ENCODE data around the gene ARHGAP4.

The ARHGAP4 gene

DNA sequence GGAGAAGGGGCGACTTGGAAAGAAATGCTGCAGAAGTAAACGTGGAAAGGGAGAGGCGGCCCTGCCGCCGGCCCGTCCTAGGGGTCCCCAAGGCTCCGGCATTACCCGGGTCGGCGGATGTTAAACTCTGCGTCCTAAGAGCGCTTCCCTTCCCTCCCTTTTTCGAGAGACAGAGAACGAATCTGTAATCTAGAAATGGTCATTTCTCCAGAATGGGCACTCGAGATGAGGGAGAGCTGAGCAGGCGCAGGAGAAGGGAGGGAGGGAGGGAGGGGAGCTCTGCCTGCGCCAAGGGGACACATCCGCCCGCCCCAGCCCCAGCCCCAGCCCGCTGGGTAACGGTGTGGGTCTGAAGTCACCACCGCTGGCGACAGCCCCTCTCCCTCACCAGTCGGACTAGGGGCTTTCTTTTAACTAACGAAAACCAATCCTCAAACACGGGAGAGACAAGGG is 43.9 kb upstream of the ARHGAP4 start:
- Histone ChIP-seq H3K36me3 (ENCODE audit: control insufficient read depth, insufficient read depth, low read length) (peaks cover 23% of the 10 kb centered on the region), H3K27ac (ENCODE audit: low read depth, low read length, severe bottlenecking) (peak overlapping the region; percentile 36), H3K4me1 (ENCODE audit: control insufficient read depth, insufficient read depth, low read length, poor library complexity, severe bottlenecking) (peaks cover 25% of the 10 kb centered on the region), H3K9me3 (ENCODE audit: control insufficient read depth, low read length) (no peaks in the 10 kb centered on the region), H3K4me3 (ENCODE audit: extremely low read depth, insufficient read depth, low read length, poor library complexity, severe bottlenecking) (peak overlapping the region; percentile 62)
- WGBS, 2 experiments (ENCODE audit: insufficient coverage in 2 of 2): 0 to 2% methylated on average over 1 to 10 of the region's 26 CpGs

DNA sequence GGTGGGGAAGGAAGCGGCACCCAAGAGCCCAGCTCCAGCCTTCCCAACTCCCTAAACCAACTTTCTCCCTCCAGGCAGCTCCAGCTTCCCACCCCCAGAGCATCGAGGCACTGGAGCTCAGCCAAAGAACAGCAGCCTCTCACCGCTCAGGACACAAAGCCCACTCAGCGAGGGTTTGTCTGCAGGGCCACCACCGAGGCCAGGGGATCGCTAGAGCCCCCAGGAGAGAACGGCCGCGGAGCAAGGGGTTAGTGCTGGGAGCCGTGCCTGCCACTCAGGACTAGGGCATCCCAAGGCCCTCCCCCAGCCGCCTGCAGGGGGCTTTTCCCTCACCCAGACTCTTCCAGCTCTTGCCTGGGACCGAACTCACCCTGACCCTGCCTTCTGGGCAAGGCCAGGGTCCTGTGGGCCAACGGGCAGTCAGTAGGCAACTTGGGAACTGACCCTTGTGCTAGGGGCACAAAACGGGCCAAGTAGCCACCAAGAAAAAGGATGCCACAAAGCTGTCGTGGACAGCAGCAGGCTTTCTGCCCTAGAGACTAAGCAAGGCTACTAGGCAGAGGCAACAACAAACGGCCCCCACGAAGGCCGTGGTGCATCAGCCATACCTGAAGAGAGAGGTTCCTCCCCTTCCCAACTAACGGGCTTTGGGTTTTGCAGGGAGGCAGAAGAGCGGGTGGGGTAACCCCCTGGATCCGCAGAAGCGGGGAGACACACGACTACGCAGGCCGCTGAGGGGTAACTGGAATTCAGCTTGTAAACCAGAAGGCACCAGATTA is 43.2 kb upstream of the ARHGAP4 start:
- H3K36me3 ChIP-seq (ENCODE audit: control insufficient read depth, insufficient read depth, low read length): peaks cover 27% of the 10 kb centered on the region
- 2 to 5% methylated on average over 4 to 12 of the region's 25 CpGs for WGBS, 2 experiments (ENCODE audit: insufficient coverage in 2 of 2)
- H3K27ac ChIP-seq (ENCODE audit: low read depth, low read length, severe bottlenecking): no peak overlapping the region
- peak overlapping the region; percentile 62 for H3K4me3 ChIP-seq (ENCODE audit: extremely low read depth, insufficient read depth, low read length, poor library complexity, severe bottlenecking)
- H3K4me1 ChIP-seq (ENCODE audit: control insufficient read depth, insufficient read depth, low read length, poor library complexity, severe bottlenecking): peaks cover 25% of the 10 kb centered on the region
- no peaks in the 10 kb centered on the region for H3K9me3 ChIP-seq (ENCODE audit: control insufficient read depth, low read length)

DNA sequence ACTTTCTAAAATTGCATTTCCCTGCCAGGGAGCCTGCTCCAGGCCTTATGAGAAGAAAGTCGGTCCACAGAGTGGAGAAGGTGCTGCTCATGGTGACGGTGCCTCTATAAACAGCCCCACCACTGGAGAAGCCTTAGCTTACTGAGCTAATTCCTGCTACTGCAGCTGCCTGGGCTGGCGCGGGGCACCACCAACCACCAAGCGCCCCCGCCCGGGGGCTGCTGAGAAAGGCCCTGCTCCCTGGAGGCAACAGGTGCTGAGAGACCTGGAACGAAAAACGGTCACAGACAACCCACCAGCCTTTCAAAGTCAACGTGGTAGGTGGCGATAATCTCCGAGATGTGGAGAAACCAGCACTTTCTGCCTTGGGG is 42.7 kb upstream of the ARHGAP4 start:
- H3K4me1 ChIP-seq (ENCODE audit: control insufficient read depth, insufficient read depth, low read length, poor library complexity, severe bottlenecking): peaks cover 25% of the 10 kb centered on the region
- no peaks in the 10 kb centered on the region for H3K9me3 ChIP-seq (ENCODE audit: control insufficient read depth, low read length)
- peaks cover 33% of the 10 kb centered on the region for H3K36me3 ChIP-seq (ENCODE audit: control insufficient read depth, insufficient read depth, low read length)
- H3K27ac ChIP-seq (ENCODE audit: low read depth, low read length, severe bottlenecking): no peak overlapping the region
- 11% methylated on average over 5 of the region's 12 CpGs; no CpG with 5 or more reads in 1 of the 2 experiments for WGBS, 2 experiments (ENCODE audit: insufficient coverage in 2 of 2)
- peak overlapping the region; percentile 62 for H3K4me3 ChIP-seq (ENCODE audit: extremely low read depth, insufficient read depth, low read length, poor library complexity, severe bottlenecking)

- no peaks in the 10 kb centered on the region for H3K9me3 ChIP-seq (ENCODE audit: control insufficient read depth, low read length)
- H3K27ac ChIP-seq (ENCODE audit: low read depth, low read length, severe bottlenecking): no peak overlapping the region
- H3K4me3 ChIP-seq (ENCODE audit: extremely low read depth, insufficient read depth, low read length, poor library complexity, severe bottlenecking): peak overlapping the region; percentile 62
- peaks cover 38% of the 10 kb centered on the region for H3K36me3 ChIP-seq (ENCODE audit: control insufficient read depth, insufficient read depth, low read length)
- WGBS, 2 experiments (ENCODE audit: insufficient coverage in 2 of 2): 57% methylated on average over 7 of the region's 9 CpGs; no CpG with 5 or more reads in 1 of the 2 experiments
- peaks cover 25% of the 10 kb centered on the region for H3K4me1 ChIP-seq (ENCODE audit: control insufficient read depth, insufficient read depth, low read length, poor library complexity, severe bottlenecking)
These were observed 42.2 kb upstream of the ARHGAP4 start for GRCh38 chrX:153968255-153968654.

- Histone ChIP-seq H3K9me3 (ENCODE audit: control insufficient read depth, low read length) (no peaks in the 10 kb centered on the region), H3K4me1 (ENCODE audit: control insufficient read depth, insufficient read depth, low read length, poor library complexity, severe bottlenecking) (peaks cover 25% of the 10 kb centered on the region), H3K27ac (ENCODE audit: low read depth, low read length, severe bottlenecking) (no peak overlapping the region), H3K4me3 (ENCODE audit: extremely low read depth, insufficient read depth, low read length, poor library complexity, severe bottlenecking) (no peak overlapping the region), H3K36me3 (ENCODE audit: control insufficient read depth, insufficient read depth, low read length) (peaks cover 43% of the 10 kb centered on the region)
- 81 to 82% methylated on average over 5 to 11 of the region's 16 CpGs for WGBS, 2 experiments (ENCODE audit: insufficient coverage in 2 of 2)
These were observed 41.6 kb upstream of the ARHGAP4 start for GRCh38 chrX:153967536-153968224.

DNA sequence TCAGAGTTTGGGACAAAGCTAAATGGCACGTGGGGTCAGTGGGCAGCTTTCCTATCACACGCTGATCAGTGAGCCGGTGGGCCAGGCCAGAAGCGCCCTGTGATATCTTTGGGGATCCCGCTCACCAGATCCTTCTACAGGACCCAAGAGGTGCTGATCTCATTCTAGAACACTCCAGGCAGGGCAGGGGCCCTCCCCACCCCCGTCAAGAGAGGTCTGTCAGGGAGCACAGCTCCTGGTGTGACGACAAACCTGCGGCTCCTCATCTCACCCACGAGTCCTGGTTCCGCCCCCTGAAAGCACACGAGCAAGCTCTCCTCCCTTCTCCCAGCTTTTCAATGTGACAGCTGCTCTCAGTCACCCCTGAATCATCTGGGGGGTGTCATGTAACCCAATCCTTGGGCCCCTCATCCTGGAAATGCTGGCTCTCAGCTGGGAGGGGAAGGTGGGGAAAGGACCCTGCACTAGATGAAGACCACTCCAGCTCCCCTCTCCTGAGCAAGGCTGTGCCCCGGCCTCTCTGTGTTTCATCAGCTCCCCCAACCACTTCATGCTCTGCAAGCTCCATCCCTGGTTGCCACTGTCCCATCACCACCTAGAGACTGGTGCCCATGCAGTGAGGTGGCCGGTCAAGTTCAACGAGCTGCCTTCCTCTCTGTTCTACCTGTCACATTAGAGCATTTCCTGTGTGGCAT is 40.9 kb upstream of the ARHGAP4 start:
- H3K4me3 ChIP-seq (ENCODE audit: extremely low read depth, insufficient read depth, low read length, poor library complexity, severe bottlenecking): no peak overlapping the region
- H3K4me1 ChIP-seq (ENCODE audit: control insufficient read depth, insufficient read depth, low read length, poor library complexity, severe bottlenecking): peaks cover 25% of the 10 kb centered on the region
- peaks cover 50% of the 10 kb centered on the region for H3K36me3 ChIP-seq (ENCODE audit: control insufficient read depth, insufficient read depth, low read length)
- 79 to 96% methylated on average over 5 to 7 of the region's 14 CpGs for WGBS, 2 experiments (ENCODE audit: insufficient coverage in 2 of 2)
- no peaks in the 10 kb centered on the region for H3K9me3 ChIP-seq (ENCODE audit: control insufficient read depth, low read length)
- H3K27ac ChIP-seq (ENCODE audit: low read depth, low read length, severe bottlenecking): no peak overlapping the region

GRCh38 chrX:153966283-153966688 is 40.2 kb upstream of the ARHGAP4 start:
- Histone ChIP-seq H3K36me3 (ENCODE audit: control insufficient read depth, insufficient read depth, low read length) (peaks cover 57% of the 10 kb centered on the region), H3K27ac (ENCODE audit: low read depth, low read length, severe bottlenecking) (no peak overlapping the region), H3K4me1 (ENCODE audit: control insufficient read depth, insufficient read depth, low read length, poor library complexity, severe bottlenecking) (peaks cover 25% of the 10 kb centered on the region), H3K9me3 (ENCODE audit: control insufficient read depth, low read length) (no peaks in the 10 kb centered on the region), H3K4me3 (ENCODE audit: extremely low read depth, insufficient read depth, low read length, poor library complexity, severe bottlenecking) (no peak overlapping the region)
- WGBS, 2 experiments (ENCODE audit: insufficient coverage in 2 of 2): 97 to 100% methylated on average over 4 to 12 of the region's 15 CpGs

GRCh38 chrX:153965406-153965805 is 39.3 kb upstream of the ARHGAP4 start:
- H3K4me1 ChIP-seq (ENCODE audit: control insufficient read depth, insufficient read depth, low read length, poor library complexity, severe bottlenecking): peaks cover 25% of the 10 kb centered on the region
- no peaks in the 10 kb centered on the region for H3K9me3 ChIP-seq (ENCODE audit: control insufficient read depth, low read length)
- H3K27ac ChIP-seq (ENCODE audit: low read depth, low read length, severe bottlenecking): no peak overlapping the region
- no peak overlapping the region for H3K4me3 ChIP-seq (ENCODE audit: extremely low read depth, insufficient read depth, low read length, poor library complexity, severe bottlenecking)
- peaks cover 65% of the 10 kb centered on the region for H3K36me3 ChIP-seq (ENCODE audit: control insufficient read depth, insufficient read depth, low read length)
- WGBS, 2 experiments (ENCODE audit: insufficient coverage in 2 of 2): 100% methylated on average over 1 of the region's 5 CpGs; no CpG with 5 or more reads in 1 of the 2 experiments

DNA sequence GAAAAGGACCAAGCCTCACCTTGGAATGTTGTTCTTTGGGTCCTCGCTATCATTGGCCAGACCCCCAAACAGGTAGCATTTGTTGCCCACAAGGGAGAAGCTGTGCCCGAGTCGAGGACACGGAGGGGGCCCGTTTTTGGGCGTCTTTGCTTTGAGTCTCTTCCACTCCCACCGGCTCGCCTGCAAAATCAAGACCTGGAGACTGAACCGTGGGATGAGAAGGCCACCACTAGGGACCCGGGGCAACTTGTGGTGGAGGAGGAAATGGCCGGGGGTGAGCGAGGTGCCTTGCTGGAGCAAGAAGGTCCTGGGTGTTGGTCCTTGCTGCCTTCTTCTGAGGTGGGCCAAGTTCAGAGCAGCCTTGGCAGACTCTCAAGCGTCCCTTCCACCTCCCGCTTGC is 38.0 kb upstream of the ARHGAP4 start:
- Histone ChIP-seq H3K4me1 (ENCODE audit: control insufficient read depth, insufficient read depth, low read length, poor library complexity, severe bottlenecking) (peaks cover 24% of the 10 kb centered on the region), H3K36me3 (ENCODE audit: control insufficient read depth, insufficient read depth, low read length) (peaks cover 75% of the 10 kb centered on the region), H3K27ac (ENCODE audit: low read depth, low read length, severe bottlenecking) (no peak overlapping the region), H3K9me3 (ENCODE audit: control insufficient read depth, low read length) (no peaks in the 10 kb centered on the region), H3K4me3 (ENCODE audit: extremely low read depth, insufficient read depth, low read length, poor library complexity, severe bottlenecking) (no peak overlapping the region)
- 100% methylated on average over 4 of the region's 14 CpGs; no CpG with 5 or more reads in 1 of the 2 experiments for WGBS, 2 experiments (ENCODE audit: insufficient coverage in 2 of 2)

GRCh38 chrX:153963546-153963945 is 37.5 kb upstream of the ARHGAP4 start:
- WGBS, 2 experiments (ENCODE audit: insufficient coverage in 2 of 2): 97% methylated on average over 4 to 7 of the region's 12 CpGs
- no peaks in the 10 kb centered on the region for H3K9me3 ChIP-seq (ENCODE audit: control insufficient read depth, low read length)
- no peak overlapping the region for H3K27ac ChIP-seq (ENCODE audit: low read depth, low read length, severe bottlenecking)
- H3K4me3 ChIP-seq (ENCODE audit: extremely low read depth, insufficient read depth, low read length, poor library complexity, severe bottlenecking): no peak overlapping the region
- H3K36me3 ChIP-seq (ENCODE audit: control insufficient read depth, insufficient read depth, low read length): peaks cover 79% of the 10 kb centered on the region
- peaks cover 18% of the 10 kb centered on the region for H3K4me1 ChIP-seq (ENCODE audit: control insufficient read depth, insufficient read depth, low read length, poor library complexity, severe bottlenecking)
